HT1080 (cell line): ENCODE data around the gene PDHX. TPM values are rescaled to one million over a fixed set of nuclear protein-coding genes. Genes with fewer than 3 reads are reported as not detected.
A peak's percentile ranks its signal among the peaks of the same experiment; 100 is the strongest.

ENCODE experiments used
- DNase-seq: peaks from one replicate; pipeline ENCODE4 v3.0.0-alpha.2; 2015; ENCODE audit warnings: low read depth
- total RNA-seq: library from RNA; depleted of rRNA; stranded (reverse); fragments of >200 nt; shearing (Covaris generic); gene quantifications from 2 replicates; pipeline ENCODE4 v1.2.3, GENCODE V29; 2014

The PDHX gene
- total RNA-seq, 1 experiment from 2014 or later, result 37.9 TPM

GRCh38 chr11:34988294-34989255, 72.2 kb downstream of the PDHX start:
- peak; percentile 60 for DNase-seq

- DNase-seq, result no peak
Measured at GRCh38 chr11:34990916-34991315, 74.5 kb downstream of the PDHX start.

DNA sequence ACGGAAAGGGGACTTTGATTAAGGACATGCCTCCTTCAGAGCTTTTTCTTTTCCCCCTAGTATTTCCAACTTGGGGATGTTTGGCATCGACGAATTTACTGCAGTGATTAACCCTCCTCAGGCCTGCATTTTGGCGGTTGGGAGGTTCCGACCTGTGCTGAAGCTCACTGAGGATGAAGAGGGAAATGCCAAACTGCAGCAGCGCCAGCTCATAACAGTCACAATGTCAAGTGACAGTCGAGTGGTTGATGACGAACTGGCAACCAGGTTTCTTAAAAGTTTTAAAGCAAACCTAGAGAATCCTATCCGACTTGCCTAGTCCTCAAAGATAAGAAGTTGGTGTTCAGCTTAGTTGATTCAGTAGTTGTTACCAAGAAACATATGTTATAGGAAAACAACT, 78.4 kb downstream of the PDHX start:
- no peak for DNase-seq

- no peak for DNase-seq
Measured at GRCh38 chr11:34996958-34997357, 80.5 kb downstream of the PDHX start.

DNA sequence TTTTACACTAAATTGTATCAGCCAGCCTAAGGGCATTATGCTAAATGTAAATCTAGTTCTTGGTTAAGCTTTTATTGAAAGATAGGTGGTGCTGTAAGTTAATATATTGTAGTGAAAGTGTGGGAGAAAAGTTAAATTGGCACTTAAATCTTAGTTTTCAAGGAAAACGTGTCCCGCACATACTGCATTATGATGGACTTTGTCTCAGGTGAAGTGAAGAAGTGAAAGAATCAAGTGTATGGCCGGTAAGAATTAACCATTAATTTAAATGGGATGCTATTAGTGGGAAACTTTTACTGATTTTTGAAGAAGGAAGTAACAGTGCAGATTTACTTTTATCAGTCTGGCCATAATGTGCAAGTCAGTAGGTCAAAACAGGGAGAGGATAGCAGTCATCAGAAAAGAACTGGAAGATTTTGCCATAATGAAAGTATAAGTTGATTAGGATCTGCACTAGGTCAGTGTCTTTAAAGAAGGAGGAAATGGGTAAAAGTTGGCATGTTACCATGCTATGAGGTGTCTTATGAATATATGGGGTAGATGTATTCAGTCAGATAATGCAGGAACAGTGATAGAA, 81.6 kb downstream of the PDHX start:
- DNase-seq, result peak; percentile 70

GRCh38 chr11:34999453-34999852, 83.0 kb downstream of the PDHX start:
- no peak for DNase-seq

DNA sequence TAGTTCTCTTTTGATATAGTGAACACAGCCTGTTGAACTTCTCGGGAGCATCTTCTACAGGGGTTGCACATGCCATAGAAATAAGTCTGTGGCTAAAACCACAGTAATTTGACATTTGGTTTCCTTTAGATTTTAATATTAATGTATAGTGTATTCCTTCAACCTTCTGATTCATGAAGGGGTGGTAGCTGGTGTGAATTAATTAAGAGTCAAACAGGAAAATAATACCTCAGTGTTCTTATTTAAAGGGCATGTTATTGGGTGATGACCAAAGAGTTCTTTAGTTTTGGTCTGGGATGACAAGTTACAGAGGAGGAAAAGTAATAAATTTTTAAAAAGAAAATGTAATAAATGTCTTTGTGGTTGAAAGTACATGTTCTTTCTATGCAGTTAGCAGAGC, 86.8 kb downstream of the PDHX start:
- no peak for DNase-seq

DNA sequence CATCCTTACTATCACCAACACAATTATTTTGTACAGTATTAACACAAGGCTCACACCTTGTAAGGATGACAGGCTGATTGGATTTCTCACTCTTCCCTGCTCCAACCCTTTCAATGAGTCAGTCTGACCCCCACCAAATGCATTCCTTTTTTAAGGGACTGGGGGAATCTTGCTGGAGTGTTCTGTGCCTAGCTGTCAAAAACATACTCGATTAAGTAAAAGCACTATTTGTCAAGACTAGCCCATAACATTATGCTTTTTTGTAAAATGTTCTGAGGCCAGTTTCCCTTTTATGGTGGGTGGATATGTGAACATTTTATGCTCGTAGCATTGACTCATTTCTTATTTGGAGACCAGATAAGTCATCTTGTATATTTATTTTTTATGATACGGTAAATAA, 87.2 kb downstream of the PDHX start:
- DNase-seq, result no peak

GRCh38 chr11:35005141-35005780, 88.8 kb downstream of the PDHX start:
- DNase-seq, result no peak

DNA sequence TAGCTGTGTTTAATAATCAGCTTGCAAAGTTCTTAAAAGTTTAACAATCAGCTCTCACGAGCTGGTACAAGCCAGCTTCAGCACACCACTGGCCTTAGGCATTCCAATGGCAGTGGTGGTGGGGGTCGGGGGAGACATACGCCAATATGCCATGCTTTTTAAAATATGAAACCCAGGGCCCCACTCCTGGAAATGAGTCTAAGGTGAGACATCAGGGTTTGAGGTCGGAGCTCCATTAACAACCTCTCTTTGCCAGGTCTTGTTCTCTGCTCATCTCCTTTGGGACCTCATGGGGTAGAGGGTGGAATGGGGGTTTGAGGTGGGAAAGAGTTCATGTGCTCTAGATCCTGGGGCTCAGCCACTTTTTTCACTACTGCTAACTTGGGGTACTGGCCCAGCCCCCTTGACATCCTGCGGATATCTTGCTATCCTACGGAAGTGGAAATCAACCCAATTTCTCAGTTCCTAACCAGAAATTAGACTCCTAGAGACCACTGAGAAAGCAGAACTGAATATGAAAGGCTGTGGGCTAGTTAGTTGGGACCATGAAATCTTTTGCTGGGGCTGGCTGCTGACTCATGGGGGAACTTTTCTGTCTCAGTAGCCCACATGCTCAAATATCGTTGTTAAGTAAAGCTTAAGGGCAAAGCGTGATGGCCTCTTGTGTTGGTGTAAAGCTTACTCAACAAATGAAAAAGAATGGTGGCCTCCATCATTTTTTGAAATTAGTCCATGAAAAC, 90.1 kb downstream of the PDHX start:
- DNase-seq, result no peak

- DNase-seq, result no peak
Measured at GRCh38 chr11:35007277-35007676, 90.9 kb downstream of the PDHX start.

DNA sequence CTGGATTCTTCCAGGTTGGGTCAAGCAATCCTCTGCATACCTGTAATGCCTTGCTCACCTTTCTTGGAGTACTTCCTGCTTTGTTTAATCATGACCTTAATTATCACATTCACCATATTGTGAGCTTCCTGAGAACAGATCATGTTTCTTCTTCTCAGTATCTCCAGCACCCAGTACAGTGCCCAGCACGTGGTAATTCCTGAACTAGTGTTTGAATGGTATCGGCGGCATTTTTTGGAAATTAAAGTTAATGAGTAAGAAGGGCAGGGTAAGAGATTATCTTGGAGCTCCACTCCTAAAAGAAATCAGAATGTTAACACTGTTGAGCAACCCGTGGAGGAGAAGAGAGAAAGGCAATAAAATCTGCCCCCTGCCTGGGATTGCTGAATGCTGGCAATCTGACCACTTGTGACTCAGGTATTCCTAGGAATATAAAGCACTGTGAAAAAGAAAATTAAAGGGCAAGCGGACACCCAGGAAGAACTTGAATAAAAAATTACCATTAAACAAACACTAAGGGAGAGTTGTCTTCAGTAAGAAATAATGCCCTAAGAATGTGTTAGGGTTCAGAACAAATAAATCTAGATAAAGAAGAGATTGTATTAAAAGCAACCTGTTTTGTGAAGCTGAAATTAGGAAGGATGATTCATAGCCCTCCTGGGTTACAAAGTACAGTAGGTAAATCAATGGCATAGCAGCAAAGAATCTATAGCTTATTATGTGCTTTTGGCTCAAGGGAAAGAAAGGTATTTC, 92.9 kb downstream of the PDHX start:
- DNase-seq, result peak; percentile 88

DNA sequence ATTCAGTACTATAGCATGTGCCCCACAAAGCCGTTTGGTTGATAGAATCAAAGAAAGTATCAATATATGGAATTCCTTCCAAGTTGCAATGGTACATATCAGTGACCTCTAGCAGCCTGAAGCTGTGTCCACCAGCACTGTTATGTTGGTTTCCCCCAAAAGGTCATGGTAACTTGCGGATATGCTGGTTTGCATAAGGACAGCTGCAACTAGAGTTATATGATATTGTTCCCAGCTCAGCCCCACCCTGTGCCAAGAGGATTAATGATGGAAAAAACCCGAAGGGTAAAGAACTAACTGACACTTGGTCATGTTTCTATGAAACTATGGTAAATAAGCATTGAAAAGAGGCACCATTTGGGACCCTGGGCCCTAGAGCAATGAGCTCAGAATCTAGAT, 93.5 kb downstream of the PDHX start:
- DNase-seq, result no peak

DNA sequence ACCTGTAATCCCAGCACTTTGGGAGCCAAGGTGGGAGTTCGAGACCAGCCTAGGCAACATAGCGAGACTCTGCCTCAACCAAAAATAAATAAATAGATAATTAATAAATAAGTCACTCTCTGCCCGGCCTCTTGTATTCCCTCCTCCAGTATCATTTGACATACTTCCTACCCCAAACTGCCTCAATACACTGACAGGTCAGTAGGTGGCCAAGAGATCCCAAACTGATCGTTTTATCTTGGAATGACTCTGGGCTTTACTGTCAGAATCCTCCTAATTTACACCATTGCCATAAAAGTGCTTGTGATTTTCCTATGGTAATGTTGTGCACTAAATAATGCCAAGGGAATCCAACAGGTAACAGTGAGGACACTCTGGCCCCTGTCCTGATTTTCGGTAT, 94.2 kb downstream of the PDHX start:
- DNase-seq, result no peak

GRCh38 chr11:35011389-35011788, 95.0 kb downstream of the PDHX start:
- no peak for DNase-seq

- DNase-seq, result no peak
Measured at GRCh38 chr11:35011944-35012343, 95.5 kb downstream of the PDHX start.

DNA sequence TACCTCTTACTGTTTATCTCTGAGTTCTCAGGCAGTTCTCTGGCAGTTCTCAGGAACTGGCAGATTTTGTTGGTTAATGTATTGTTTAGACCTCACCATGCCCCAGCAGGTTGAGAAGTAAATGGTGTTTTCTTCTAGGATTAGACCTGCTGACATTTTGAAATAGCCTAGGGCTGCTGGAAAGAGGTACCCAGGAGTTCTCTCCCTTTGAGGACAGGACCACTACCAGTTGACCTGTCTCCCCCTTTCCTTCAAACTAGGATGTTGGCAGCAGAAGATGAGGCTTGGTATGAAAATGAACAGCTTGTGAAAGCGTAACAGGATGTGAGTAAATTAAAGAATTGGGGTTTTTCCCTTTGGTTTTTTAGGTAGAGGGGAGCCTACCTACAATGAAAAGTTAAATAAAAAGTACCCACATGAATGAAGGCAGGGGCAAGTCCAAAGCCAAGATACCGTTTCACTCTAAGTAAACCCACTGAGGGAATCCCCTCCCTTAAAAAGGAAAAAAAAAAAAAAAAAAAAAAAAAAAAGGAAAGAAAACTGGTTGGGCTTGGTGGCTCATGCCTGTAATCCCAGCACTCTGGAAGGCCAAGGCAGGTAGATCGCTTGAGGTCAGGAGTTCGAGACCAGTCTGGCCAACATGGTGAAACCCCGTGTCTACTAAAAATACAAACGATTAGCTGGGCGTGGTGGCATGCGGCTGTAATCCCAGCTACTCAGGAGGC, 96.2 kb downstream of the PDHX start:
- no peak for DNase-seq

DNA sequence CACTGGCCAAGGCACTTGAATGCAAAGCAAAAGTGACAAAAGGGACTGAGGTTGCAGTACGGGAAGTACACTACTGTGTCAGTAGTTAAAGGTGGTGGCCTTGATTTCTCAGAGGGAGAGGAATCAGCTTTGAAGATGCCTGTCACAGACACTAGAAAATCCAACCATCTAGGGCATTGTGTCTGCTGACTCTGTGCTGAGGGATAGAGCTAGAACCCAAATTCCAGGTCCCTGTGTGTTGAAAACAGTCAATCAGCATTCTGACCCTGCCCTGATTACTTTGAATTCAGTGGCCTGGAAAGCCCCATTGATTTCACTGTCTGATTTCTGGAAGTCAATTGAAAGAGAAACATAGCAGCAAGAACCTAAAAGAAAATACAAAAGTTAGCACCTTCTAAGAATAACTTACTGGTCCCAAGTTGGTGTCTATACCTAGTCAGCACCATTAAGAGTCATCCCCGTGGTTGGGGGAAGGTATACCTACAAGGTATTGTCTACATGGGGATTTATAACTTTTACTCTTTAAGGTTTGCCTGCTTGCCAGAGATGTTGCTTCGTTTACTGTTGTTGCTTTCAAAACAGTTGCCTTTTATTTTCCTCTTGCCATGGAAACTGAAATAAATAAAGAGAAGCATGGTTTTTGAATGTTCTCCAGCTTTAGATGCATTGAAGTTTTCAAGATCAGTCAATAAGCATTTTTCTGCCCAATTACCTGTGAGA, 97.3 kb downstream of the PDHX start:
- DNase-seq, result no peak

DNA sequence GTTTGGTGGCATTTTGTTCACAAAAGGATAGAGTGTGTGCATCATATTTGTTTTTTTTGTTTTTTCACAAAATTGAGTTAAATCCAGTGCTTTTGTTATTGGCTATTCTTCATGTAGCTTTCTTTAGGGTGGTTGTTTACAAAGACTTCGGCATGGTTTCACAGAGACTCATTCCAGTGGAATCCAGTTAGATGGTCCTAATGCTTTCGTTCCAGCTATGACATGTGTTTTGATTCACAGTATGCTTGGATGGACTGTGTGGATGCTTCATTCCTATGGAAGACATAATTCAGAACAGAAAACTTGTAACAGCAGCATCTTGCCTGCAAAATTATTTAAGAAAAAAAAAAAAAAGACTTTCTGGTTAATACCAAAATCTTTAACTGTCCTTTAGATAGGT, 97.9 kb downstream of the PDHX start:
- DNase-seq, result no peak
